Measurements from ENCODE around the gene LRRC39.

LRRC39 gene

GRCh38 chr1:100146958-100147357 is 31.1 kb downstream of the LRRC39 start:
- DNase-seq (ENCODE audit: low spot score) = no peak

GRCh38 chr1:100145116-100145515 is 32.9 kb downstream of the LRRC39 start:
- no peak for DNase-seq (ENCODE audit: low spot score)

- DNase-seq (ENCODE audit: low spot score) = no peak
Measured at GRCh38 chr1:100142343-100142742, 35.7 kb downstream of the LRRC39 start.

GRCh38 chr1:100141192-100141591 is 36.9 kb downstream of the LRRC39 start:
- DNase-seq (ENCODE audit: low spot score) = no peak

GRCh38 chr1:100137602-100138001 is 40.5 kb downstream of the LRRC39 start:
- no peak for DNase-seq (ENCODE audit: low spot score)

- no peak for DNase-seq (ENCODE audit: low spot score)
Measured at GRCh38 chr1:100134872-100135271, 43.2 kb downstream of the LRRC39 start.

- DNase-seq (ENCODE audit: low spot score) = peak; percentile 96
Measured at GRCh38 chr1:100132566-100133477, 45.2 kb downstream of the LRRC39 start, which contains the start of the genes SASS6 and TRMT13. SASS6 (minus strand) TSS chr1:100132930; CDS start chr1:100132814, 116 bp downstream. TRMT13 (plus strand) TSS chr1:100133163; CDS start chr1:100133169, 6 bp downstream.

GRCh38 chr1:100131623-100132022 is 46.4 kb downstream of the LRRC39 start:
- DNase-seq (ENCODE audit: low spot score) = no peak

GRCh38 chr1:100130552-100131077 is 47.4 kb downstream of the LRRC39 start:
- DNase-seq (ENCODE audit: low spot score) = no peak

GRCh38 chr1:100127226-100127625 is 50.8 kb downstream of the LRRC39 start:
- DNase-seq (ENCODE audit: low spot score) = no peak

- DNase-seq (ENCODE audit: low spot score) = no peak
Measured at GRCh38 chr1:100122177-100122576, 55.9 kb downstream of the LRRC39 start.

- no peak for DNase-seq (ENCODE audit: low spot score)
Measured at GRCh38 chr1:100115524-100115923, 62.5 kb downstream of the LRRC39 start.

- DNase-seq (ENCODE audit: low spot score) = no peak
Measured at GRCh38 chr1:100109554-100110066, 68.4 kb downstream of the LRRC39 start.

GRCh38 chr1:100107696-100108095 is 70.4 kb downstream of the LRRC39 start:
- no peak for DNase-seq (ENCODE audit: low spot score)

GRCh38 chr1:100101564-100101963 is 76.5 kb downstream of the LRRC39 start:
- no peak for DNase-seq (ENCODE audit: low spot score)

- no peak for DNase-seq (ENCODE audit: low spot score)
Measured at GRCh38 chr1:100100202-100100601, 77.9 kb downstream of the LRRC39 start.

All from LoVo (cell line).